PC-9 (cell line): ENCODE data around the gene CDC42BPB. TPM values are rescaled to one million over a fixed set of nuclear protein-coding genes. Genes with fewer than 3 reads are reported as not detected.
"Not testable (repeated sequence)": the region's sequence is repeated elsewhere in the genome, so short reads cannot be mapped to it uniquely, and the experiment has no call there.

Experiments used
- BruUV-seq: library from RNA; stranded (reverse); fragments of 400-500 nt; replicated peaks from 2 replicates; lab custom pipeline; 2021; lab: Mats Ljungman, UMichigan
- CTCF ChIA-PET: fragments of 300-600 bp; sonication (Branson Sonifier 250); formaldehyde crosslinking; loops from one replicate; lab custom pipeline; 2022; ENCODE audit warnings: antibody characterized with exemption; lab: Charles Lee
- POLR2A ChIA-PET: fragments of 300-600 bp; sonication (Branson Sonifier 250); formaldehyde crosslinking; loops from one replicate; lab custom pipeline; 2022; ENCODE audit warnings: antibody characterized with exemption; ENCODE audit not compliant: unreplicated experiment; lab: Charles Lee
- DNase-seq, 2 experiments: peaks; one replicate each; pipeline versions ENCODE4 v3.0.0 to v3.0.0-alpha.2; 2015 to 2022; ENCODE audit warnings: mixed read lengths in 1 of 2
- H2AFZ ChIP-seq: fragments of 200-600 bp; sonication (generic); 2 replicates; pipeline ENCODE4 v1.8.1; 2017; ENCODE audit warnings: antibody characterized with exemption
- H3F3A ChIP-seq: fragments of 200-600 bp; sonication (generic); 2 replicates; pipeline ENCODE4 v1.8.1; 2017; ENCODE audit warnings: antibody characterized with exemption, mild to moderate bottlenecking, low read depth; ENCODE audit not compliant: insufficient read depth
- H3K27ac ChIP-seq: fragments of 200-600 bp; sonication (generic); 2 replicates; pipeline ENCODE4 v1.6.1; 2016; ENCODE audit warnings: mixed run types
- H3K27me3 ChIP-seq: fragments of 200-600 bp; sonication (generic); 2 replicates; pipeline ENCODE4 v1.6.1; 2016; ENCODE audit warnings: low read depth, mixed run types; ENCODE audit not compliant: insufficient read depth
- H3K36me3 ChIP-seq: fragments of 200-600 bp; sonication (generic); 2 replicates; pipeline ENCODE4 v1.6.1; 2016; ENCODE audit warnings: low read depth, mixed run types
- H3K4me1 ChIP-seq: fragments of 200-600 bp; sonication (generic); replicated peaks from 2 replicates; pipeline ENCODE4 v1.6.1; 2016; ENCODE audit warnings: mixed run types; ENCODE audit not compliant: insufficient read depth
- H3K4me2 ChIP-seq: fragments of 200-600 bp; sonication (generic); 2 replicates; pipeline ENCODE4 v1.6.1; 2017; ENCODE audit warnings: mixed run types
- H3K4me3 ChIP-seq: fragments of 200-600 bp; sonication (generic); 2 replicates; pipeline ENCODE4 v1.6.1; 2016; ENCODE audit warnings: mixed run types
- H3K79me2 ChIP-seq: fragments of 200-600 bp; sonication (generic); 2 replicates; pipeline ENCODE4 v1.6.1; 2017; ENCODE audit warnings: low read depth, mixed run types
- H3K9me2 ChIP-seq: fragments of 200-600 bp; sonication (generic); 2 replicates; pipeline ENCODE4 v1.8.1; 2017; ENCODE audit warnings: mild to moderate bottlenecking; ENCODE audit not compliant: insufficient read depth
- H3K9me3 ChIP-seq: fragments of 200-600 bp; sonication (generic); 2 replicates; pipeline ENCODE4 v1.8.1; 2016; ENCODE audit warnings: low read depth; ENCODE audit not compliant: insufficient read depth
- H4K20me1 ChIP-seq: fragments of 200-600 bp; sonication (generic); 2 replicates; pipeline ENCODE4 v1.8.1; 2017; ENCODE audit not compliant: insufficient read depth
- CTCF ChIP-seq: fragments of 200-600 bp; sonication (generic); conservative IDR thresholded peaks from 2 replicates; pipeline ENCODE4 v1.6.1; 2017; ENCODE audit warnings: mixed run types, antibody characterized with exemption, mild to moderate bottlenecking, moderate library complexity
- EZH2 ChIP-seq: fragments of 200-600 bp; sonication (generic); IDR thresholded peaks from 2 replicates; pipeline ENCODE4 v1.8.0; 2017; ENCODE audit warnings: antibody characterized with exemption, low read depth
- intact Hi-C: fragments of 100-400 bp; cut with micrococcal nuclease; formaldehyde crosslinking; loops from one replicate; pipeline ENCODE4 v1.10.0; 2022; ENCODE audit not compliant: unreplicated experiment
- total RNA-seq: library from RNA; stranded (reverse); gene quantifications from 2 replicates; pipeline ENCODE4 v1.2.3, GENCODE V29; 2021

CDC42BPB gene
- total RNA-seq, 1 experiment from 2014 or later, result 203 TPM

- H2AFZ ChIP-seq, result no peak overlapping the region
- CTCF ChIA-PET, result interaction anchor here (0.6 kb wide), 1 partner anchor 72 kb away, joined by 3 read pairs; no protein-coding TSS in a partner anchor
Observed at GRCh38 chr14:102898776-102899515, 158.4 kb downstream of the CDC42BPB start.

GRCh38 chr14:102898298-102898697, 159.1 kb downstream of the CDC42BPB start:
- no peaks in the 10 kb centered on the region for H3K9me2 ChIP-seq
- no peaks in the 10 kb centered on the region for H3K27me3 ChIP-seq
- H3K27ac ChIP-seq, result no peak overlapping the region
- POLR2A ChIA-PET, result no interaction called here
- H3K79me2 ChIP-seq, result no peaks in the 10 kb centered on the region
- H3K4me3 ChIP-seq, result no peak overlapping the region
- CTCF ChIA-PET, result no interaction called here
- peaks cover 7% of the 10 kb centered on the region; the same call in 1 of the 2 replicates for H3K36me3 ChIP-seq
- H3K4me1 ChIP-seq, result no peaks in the 10 kb centered on the region
- BruUV-seq, result no TSS peak
- intact Hi-C loops, result no loop called here
- H2AFZ ChIP-seq, result no peak overlapping the region
- no peak overlapping the region for H3K4me2 ChIP-seq
- no peak for DNase-seq
- no peaks in the 10 kb centered on the region for H4K20me1 ChIP-seq
- H3F3A ChIP-seq, result 0 out of 2 replicates have a peak, but pooled peaks cover 2% of the 10 kb centered on the region
- no peaks in the 10 kb centered on the region for H3K9me3 ChIP-seq
- no peak for TF ChIP-seq CTCF
- TF ChIP-seq EZH2, result no peak

More at GRCh38 chr14:102898776-102899515, 158.4 kb downstream of the CDC42BPB start:
- H3K27ac ChIP-seq, result no peak overlapping the region
- H3K9me2 ChIP-seq, result no peaks in the 10 kb centered on the region
- H3K36me3 ChIP-seq, result peaks cover 7% of the 10 kb centered on the region; the same call in 1 of the 2 replicates
- H3K27me3 ChIP-seq, result no peaks in the 10 kb centered on the region
- H3K4me2 ChIP-seq, result no peak overlapping the region
- H3K4me1 ChIP-seq, result no peaks in the 10 kb centered on the region
- intact Hi-C loops, result no loop called here
- no peaks in the 10 kb centered on the region for H4K20me1 ChIP-seq
- no peak overlapping the region for H3K4me3 ChIP-seq
- no peaks in the 10 kb centered on the region for H3K9me3 ChIP-seq
- H3F3A ChIP-seq, result 0 out of 2 replicates have a peak, but pooled peaks cover 2% of the 10 kb centered on the region
- POLR2A ChIA-PET, result no interaction called here
- DNase-seq, result no peak
- no peak for TF ChIP-seq EZH2
- TF ChIP-seq CTCF, result no peak
- BruUV-seq, result no TSS peak
- no peaks in the 10 kb centered on the region for H3K79me2 ChIP-seq

GRCh38 chr14:102897299-102898027, 159.9 kb downstream of the CDC42BPB start:
- no peaks in the 10 kb centered on the region for H3K9me2 ChIP-seq
- TF ChIP-seq CTCF (no peak), EZH2 (no peak)
- H3F3A ChIP-seq, result 0 out of 2 replicates have a peak, but pooled peaks cover 2% of the 10 kb centered on the region
- no peaks in the 10 kb centered on the region for H4K20me1 ChIP-seq
- no TSS peak for BruUV-seq
- intact Hi-C loops, result no loop called here
- ChIA-PET POLR2A (interaction anchor here (0.6 to 0.7 kb wide), 2 partner anchors 37 to 51 kb away, joined by 6 to 7 read pairs; no protein-coding TSS in a partner anchor), CTCF (interaction anchor here (0.5 to 0.6 kb wide), 2 partner anchors 20 to 303 kb away, joined by 3 to 4 read pairs; no protein-coding TSS in a partner anchor)
- H3K4me1 ChIP-seq, result no peaks in the 10 kb centered on the region
- H2AFZ ChIP-seq, result no peak overlapping the region
- H3K79me2 ChIP-seq, result no peaks in the 10 kb centered on the region
- no peaks in the 10 kb centered on the region for H3K9me3 ChIP-seq
- DNase-seq, result no peak
- H3K27ac ChIP-seq, result no peak overlapping the region
- no peak overlapping the region for H3K4me3 ChIP-seq
- H3K4me2 ChIP-seq, result no peak overlapping the region
- no peaks in the 10 kb centered on the region for H3K27me3 ChIP-seq
- H3K36me3 ChIP-seq, result peaks cover 7% of the 10 kb centered on the region; the same call in 1 of the 2 replicates

- intact Hi-C loops, BruUV-seq, H3K36me3 ChIP-seq, H3K27ac ChIP-seq, H2AFZ ChIP-seq, H3K9me2 ChIP-seq, H3F3A ChIP-seq, DNase-seq, H3K79me2 ChIP-seq, H3K4me2 ChIP-seq, H4K20me1 ChIP-seq, H3K27me3 ChIP-seq, H3K4me1 ChIP-seq, H3K4me3 ChIP-seq, H3K9me3 ChIP-seq: not testable (repeated sequence)
- CTCF ChIA-PET, result interaction anchor here (0.6 kb wide), 1 partner anchor 426 kb away, joined by 4 read pairs; no protein-coding TSS in a partner anchor
- POLR2A ChIA-PET, result interaction anchor here (0.5 to 0.7 kb wide), 2 partner anchors 51 to 112 kb away, joined by 3 to 7 read pairs; no protein-coding TSS in a partner anchor
Observed at GRCh38 chr14:102896735-102897134, 160.6 kb downstream of the CDC42BPB start.
